OCI-LY3 (cell line): ENCODE data around the gene ASCC3.

Source experiments
- H2AFZ ChIP-seq: fragments of 200-600, 300-600 bp; shearing (Covaris generic); 2 replicates; pipeline ENCODE4 v1.6.0; 2014; ENCODE audit warnings: antibody characterized with exemption, low read depth, low read length
- H3K27ac ChIP-seq: fragments of 200-600, 300-600 bp; sonication (generic); 2 replicates; pipeline ENCODE4 v1.5.1; 2014; ENCODE audit warnings: mild to moderate bottlenecking, low read length, moderate library complexity, mixed read lengths
- H3K27me3 ChIP-seq: fragments of 200-600, 300-600 bp; sonication (generic); 2 replicates; pipeline ENCODE4 v1.6.1; 2014; ENCODE audit warnings: low read depth, low read length, mixed read lengths
- H3K36me3 ChIP-seq: fragments of 200-600, 300-600 bp; sonication (generic); replicated peaks from 2 replicates; pipeline ENCODE3; 2014; ENCODE audit warnings: low read depth, low read length, mixed read lengths
- H3K4me1 ChIP-seq: fragments of 300-600, 200-600 bp; sonication (generic); 2 replicates; pipeline ENCODE4 v1.6.1; 2014; ENCODE audit warnings: low read length, mixed read lengths
- H3K4me2 ChIP-seq: fragments of 200-600, 300-600 bp; sonication (generic); 2 replicates; pipeline ENCODE4 v1.6.1; 2014; ENCODE audit warnings: low read length, mixed read lengths
- H3K4me3 ChIP-seq: fragments of 300-600, 200-600 bp; sonication (generic); 2 replicates; pipeline ENCODE4 v1.5.1; 2014; ENCODE audit warnings: antibody characterized with exemption, mild to moderate bottlenecking, low read length, moderate library complexity
- H3K79me2 ChIP-seq: fragments of 300-600, 200-600 bp; shearing (Covaris generic); 2 replicates; pipeline ENCODE4 v1.6.1; 2014; ENCODE audit warnings: mild to moderate bottlenecking, low read length, mixed read lengths
- H3K9ac ChIP-seq: fragments of 300-600, 200-600 bp; shearing (Covaris generic); 2 replicates; pipeline ENCODE4 v1.6.0; 2014; ENCODE audit warnings: mild to moderate bottlenecking, low read length, moderate library complexity
- H3K9me3 ChIP-seq: fragments of 200-600, 300-600 bp; shearing (Covaris generic); 2 replicates; pipeline ENCODE4 v1.6.1; 2014; ENCODE audit warnings: low read length, mixed read lengths; ENCODE audit not compliant: insufficient read depth
- H4K20me1 ChIP-seq: fragments of 200-600, 300-600 bp; sonication (generic); 2 replicates; pipeline ENCODE4 v1.6.1; 2016; ENCODE audit warnings: low read length, mixed read lengths; ENCODE audit not compliant: insufficient read depth
- CTCF ChIP-seq: fragments of 200-600, 300-600 bp; sonication (generic); IDR thresholded peaks from 2 replicates; pipeline ENCODE4 v1.5.1; 2014; ENCODE audit warnings: antibody characterized with exemption, low read length, low read depth
- EZH2phosphoT487 ChIP-seq: fragments of 200-600 bp; shearing (Covaris generic); IDR thresholded peaks from 2 replicates; pipeline ENCODE4 v1.6.1; 2018; ENCODE audit warnings: antibody characterized with exemption, mixed run types, low read depth

Gene ASCC3

GRCh38 chr6:100595456-100595855 lies 285.7 kb downstream of the ASCC3 start:
- no peaks in the 10 kb centered on the region for H3K79me2 ChIP-seq
- TF ChIP-seq EZH2phosphoT487 (no peak), CTCF (no peak)
- H3K9me3 ChIP-seq, result no peaks in the 10 kb centered on the region
- no peak overlapping the region for H3K27ac ChIP-seq
- peaks cover 4% of the 10 kb centered on the region for H3K4me1 ChIP-seq
- no peak overlapping the region for H3K4me3 ChIP-seq
- no peak overlapping the region for H3K4me2 ChIP-seq
- H3K36me3 ChIP-seq, result no peaks in the 10 kb centered on the region
- no peak overlapping the region for H2AFZ ChIP-seq
- H3K27me3 ChIP-seq, result no peaks in the 10 kb centered on the region
- no peak overlapping the region for H3K9ac ChIP-seq
- H4K20me1 ChIP-seq, result no peaks in the 10 kb centered on the region

- peaks cover 5% of the 10 kb centered on the region for H3K36me3 ChIP-seq
- no peak overlapping the region for H3K4me3 ChIP-seq
- H3K27me3 ChIP-seq, result no peaks in the 10 kb centered on the region
- H3K9ac ChIP-seq, result no peak overlapping the region
- no peaks in the 10 kb centered on the region for H4K20me1 ChIP-seq
- peaks cover 4% of the 10 kb centered on the region for H3K4me1 ChIP-seq
- TF ChIP-seq EZH2phosphoT487 (no peak), CTCF (no peak)
- peak overlapping the region; percentile 17; the same call in 1 of the 2 replicates for H3K4me2 ChIP-seq
- H2AFZ ChIP-seq, result no peak overlapping the region
- H3K79me2 ChIP-seq, result no peaks in the 10 kb centered on the region
- no peaks in the 10 kb centered on the region for H3K9me3 ChIP-seq
- no peak overlapping the region for H3K27ac ChIP-seq
These were observed 287.6 kb downstream of the ASCC3 start for GRCh38 chr6:100593522-100593921.

- Histone ChIP-seq H4K20me1 (no peaks in the 10 kb centered on the region), H3K27me3 (no peaks in the 10 kb centered on the region), H3K9me3 (no peaks in the 10 kb centered on the region), H3K4me3 (no peak overlapping the region), H3K4me1 (peaks cover 4% of the 10 kb centered on the region), H2AFZ (no peak overlapping the region), H3K4me2 (no peak overlapping the region), H3K79me2 (no peaks in the 10 kb centered on the region), H3K9ac (no peak overlapping the region), H3K27ac (no peak overlapping the region), H3K36me3 (peaks cover 7% of the 10 kb centered on the region)
- TF ChIP-seq CTCF, result no peak
- no peak for TF ChIP-seq EZH2phosphoT487
These were observed 288.2 kb downstream of the ASCC3 start for GRCh38 chr6:100592929-100593328.

DNA sequence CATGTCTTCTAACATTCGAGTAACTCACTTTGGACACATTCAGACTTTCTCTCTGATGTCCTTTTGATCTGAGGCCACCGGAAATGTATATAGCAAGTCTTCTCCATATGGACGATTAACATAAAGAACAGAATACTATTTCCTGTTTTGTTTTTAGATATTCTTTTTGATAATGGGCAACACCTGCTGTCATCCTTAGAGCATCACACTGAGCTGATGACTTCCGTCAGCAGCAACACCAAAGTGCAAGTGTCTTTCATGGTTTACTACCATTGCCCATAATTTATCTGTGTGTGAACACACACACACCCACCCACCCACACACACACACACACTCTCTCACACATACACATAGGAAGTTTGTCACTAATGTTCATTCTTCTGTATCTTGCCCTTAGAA lies 303.7 kb downstream of the ASCC3 start:
- no peak overlapping the region for H3K9ac ChIP-seq
- H3K9me3 ChIP-seq, result no peaks in the 10 kb centered on the region
- TF ChIP-seq EZH2phosphoT487, result no peak
- TF ChIP-seq CTCF, result no peak
- no peaks in the 10 kb centered on the region for H3K4me1 ChIP-seq
- H3K4me2 ChIP-seq, result no peak overlapping the region
- H2AFZ ChIP-seq, result no peak overlapping the region
- H3K36me3 ChIP-seq, result no peaks in the 10 kb centered on the region
- no peaks in the 10 kb centered on the region for H3K79me2 ChIP-seq
- H4K20me1 ChIP-seq, result no peaks in the 10 kb centered on the region
- no peaks in the 10 kb centered on the region for H3K27me3 ChIP-seq
- no peak overlapping the region for H3K4me3 ChIP-seq
- H3K27ac ChIP-seq, result no peak overlapping the region
